ENCODE results near the gene MORC2.

- TF ChIP-seq CTCF (IDR thresholded peaks at IDR 0.05 in 4 of 5, conservative IDR thresholded peaks at IDR 0.05 in 1 of 5) (no peak), POLR2A (IDR thresholded peaks at IDR 0.05) (no peak)
These were observed 90.7 kb downstream of the MORC2 start for GRCh38 chr22:30877662-30878515.

Data from gastrocnemius medialis (tissue), 4 donors.